ENCODE results near the gene WDR20.

GRCh38 chr14:102225386-102225785 lies 85.7 kb downstream of the WDR20 start:
- TF ChIP-seq EZH2phosphoT487 (IDR thresholded peaks at IDR 0.05; ENCODE audit: borderline replicate concordance, low read depth, low read length) (no peak), CTCF (conservative IDR thresholded peaks at IDR 0.05; ENCODE audit: low read length) (no peak)
